NCI-H510A (cell line): ENCODE data around the gene TSPAN18.

Experiments
- DNase-seq: peaks from one replicate; lab custom pipeline; 2025; lab: John Stamatoyannopoulos, UW

Gene TSPAN18

GRCh38 chr11:44916331-44916730 lies 189.6 kb downstream of the TSPAN18 start:
- DNase-seq: no peak

- no peak for DNase-seq
Observed at GRCh38 chr11:44916801-44917385, 190.1 kb downstream of the TSPAN18 start.

GRCh38 chr11:44917741-44918140 lies 191.0 kb downstream of the TSPAN18 start:
- no peak for DNase-seq

- no peak for DNase-seq
Observed at GRCh38 chr11:44920451-44920850, 193.7 kb downstream of the TSPAN18 start.

DNA sequence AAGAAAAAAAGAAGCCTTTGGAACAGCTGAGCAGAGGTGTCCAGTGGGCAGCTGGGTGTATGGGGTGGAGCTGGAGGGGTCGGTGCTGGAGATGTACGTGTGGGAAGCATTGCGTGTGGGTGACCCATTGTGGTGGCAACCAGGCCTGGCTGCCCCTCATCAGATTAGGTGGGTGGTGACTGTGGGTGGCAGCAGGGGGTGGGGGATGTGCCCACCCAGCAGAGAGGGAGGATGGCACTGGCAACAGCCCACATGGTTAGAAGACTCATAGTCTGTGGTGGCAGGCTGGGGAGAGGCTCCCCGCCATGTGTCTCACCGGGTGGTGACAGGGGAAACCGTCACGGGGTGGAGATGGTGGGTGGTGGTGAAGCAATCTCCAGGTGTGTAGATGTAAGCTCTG lies 196.4 kb downstream of the TSPAN18 start:
- no peak for DNase-seq

DNA sequence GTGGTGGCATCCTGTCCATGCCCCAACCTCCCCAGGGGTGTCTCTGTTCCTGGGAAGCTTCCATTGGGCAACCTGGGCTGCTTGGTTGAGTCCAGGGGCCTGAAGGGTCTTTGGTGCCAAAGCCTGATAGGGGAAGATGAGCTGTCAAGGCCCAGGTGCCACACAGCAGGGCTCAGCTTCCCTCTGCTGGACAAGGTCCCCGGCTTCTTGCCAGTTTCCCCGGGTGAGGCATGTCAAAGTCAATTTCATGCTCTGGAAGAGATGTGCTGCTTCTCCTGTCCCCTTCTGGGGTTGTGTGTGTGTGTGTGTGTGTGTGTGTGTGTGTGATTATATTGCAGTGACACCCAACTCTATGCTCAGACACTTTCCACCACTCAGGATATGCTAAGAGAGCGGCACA lies 197.0 kb downstream of the TSPAN18 start:
- no peak for DNase-seq

DNA sequence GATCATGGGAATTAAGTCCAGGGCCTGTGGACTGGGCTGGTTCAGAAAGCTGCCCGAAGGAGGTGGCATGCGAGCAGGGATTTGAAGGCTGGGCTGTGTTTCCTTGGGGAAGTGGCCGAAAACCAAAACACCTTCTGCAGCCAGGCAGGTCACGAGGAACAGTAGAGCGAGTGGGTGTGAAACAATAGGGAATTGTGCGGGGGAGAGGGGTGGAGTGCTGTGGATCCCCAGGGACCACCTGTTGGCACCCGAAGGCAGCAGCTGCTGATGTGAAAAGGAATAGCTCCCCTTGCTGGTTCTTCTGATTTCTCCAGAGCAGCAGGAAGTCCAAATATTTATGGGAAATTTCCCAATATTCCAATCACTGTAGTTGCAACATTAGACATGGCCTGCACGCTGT lies 199.3 kb downstream of the TSPAN18 start:
- no peak for DNase-seq

DNA sequence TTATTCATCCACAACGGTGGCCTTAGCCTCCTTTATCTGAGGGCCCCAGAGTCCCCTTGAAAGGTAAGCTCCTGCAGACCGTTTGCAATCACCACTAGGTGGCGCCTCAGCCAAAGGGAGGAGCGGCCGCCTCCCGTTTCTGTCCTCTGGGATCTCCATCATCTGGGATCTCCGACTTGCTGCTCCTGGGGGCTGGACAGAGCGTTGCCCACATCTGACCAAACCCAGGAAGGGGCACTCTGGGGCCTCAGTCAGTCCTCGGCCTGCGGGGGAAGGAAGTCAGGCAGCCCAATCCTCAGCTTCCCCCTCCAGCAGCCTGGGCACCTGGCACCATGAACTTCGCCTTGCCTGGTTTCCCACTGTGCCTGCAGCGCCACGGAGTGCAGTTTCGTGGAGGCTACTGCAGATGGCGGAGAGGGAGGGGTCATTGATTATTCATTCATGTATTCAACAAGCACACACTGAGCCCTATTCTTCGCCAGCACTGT lies 200.5 kb downstream of the TSPAN18 start:
- DNase-seq: no peak

DNA sequence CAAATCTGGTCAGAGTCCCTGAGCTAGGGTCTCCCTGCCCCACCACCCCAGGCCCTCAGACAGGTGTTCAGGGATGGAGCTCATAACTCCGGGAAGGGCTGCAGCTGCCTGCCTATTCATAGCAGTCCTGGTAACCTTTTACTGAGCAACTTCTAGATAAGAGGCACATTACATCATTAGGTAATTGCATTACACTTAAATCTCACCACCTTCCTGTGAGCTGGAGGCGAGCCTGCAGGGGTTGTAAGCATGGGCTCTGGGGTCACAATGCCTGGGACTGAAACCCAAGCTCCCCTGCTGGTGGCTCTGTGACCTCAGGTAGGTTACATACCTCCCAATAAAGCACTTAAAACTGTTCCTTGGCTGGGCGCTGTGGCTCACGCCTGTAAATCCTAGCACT lies 201.4 kb downstream of the TSPAN18 start:
- DNase-seq: no peak

GRCh38 chr11:44928816-44929215 lies 202.1 kb downstream of the TSPAN18 start:
- no peak for DNase-seq

- DNase-seq: no peak
Observed at GRCh38 chr11:44930588-44931302, 204.0 kb downstream of the TSPAN18 start.

- no peak for DNase-seq
Observed at GRCh38 chr11:44931466-44931865, 204.7 kb downstream of the TSPAN18 start.

GRCh38 chr11:44934110-44934509 lies 207.3 kb downstream of the TSPAN18 start:
- DNase-seq: no peak

GRCh38 chr11:44934735-44935250 lies 208.0 kb downstream of the TSPAN18 start:
- no peak for DNase-seq

GRCh38 chr11:44936525-44936924 lies 209.8 kb downstream of the TSPAN18 start:
- no peak for DNase-seq

DNA sequence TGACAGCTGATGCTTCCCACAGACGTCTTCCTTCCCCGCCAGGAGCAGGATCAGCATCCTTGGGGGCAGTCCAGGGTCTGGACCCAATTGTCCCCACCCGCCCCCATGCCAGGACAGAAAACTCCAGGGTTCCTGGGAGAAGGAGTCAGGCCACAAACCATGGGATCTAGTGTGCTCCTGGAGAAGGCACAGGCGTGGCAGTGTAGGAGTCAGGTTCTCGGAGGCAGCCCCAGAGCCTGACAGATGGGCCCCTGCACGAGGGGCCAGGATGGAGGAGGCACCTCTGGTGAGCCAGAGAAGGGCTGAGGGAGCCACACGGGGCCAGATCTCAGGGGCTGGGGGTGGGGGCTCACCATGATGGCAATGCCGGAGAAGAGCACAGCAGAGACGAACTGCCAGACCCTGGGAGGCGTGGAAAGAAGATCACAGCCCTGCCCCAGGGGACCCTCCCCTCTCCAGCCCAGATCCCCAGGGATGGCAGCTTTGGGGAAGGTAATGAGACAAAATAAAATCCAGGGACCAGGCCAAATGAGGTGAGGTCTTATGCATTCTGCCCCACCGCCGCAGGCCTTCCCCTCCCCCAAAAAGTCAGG lies 210.3 kb downstream of the TSPAN18 start:
- DNase-seq: no peak

DNA sequence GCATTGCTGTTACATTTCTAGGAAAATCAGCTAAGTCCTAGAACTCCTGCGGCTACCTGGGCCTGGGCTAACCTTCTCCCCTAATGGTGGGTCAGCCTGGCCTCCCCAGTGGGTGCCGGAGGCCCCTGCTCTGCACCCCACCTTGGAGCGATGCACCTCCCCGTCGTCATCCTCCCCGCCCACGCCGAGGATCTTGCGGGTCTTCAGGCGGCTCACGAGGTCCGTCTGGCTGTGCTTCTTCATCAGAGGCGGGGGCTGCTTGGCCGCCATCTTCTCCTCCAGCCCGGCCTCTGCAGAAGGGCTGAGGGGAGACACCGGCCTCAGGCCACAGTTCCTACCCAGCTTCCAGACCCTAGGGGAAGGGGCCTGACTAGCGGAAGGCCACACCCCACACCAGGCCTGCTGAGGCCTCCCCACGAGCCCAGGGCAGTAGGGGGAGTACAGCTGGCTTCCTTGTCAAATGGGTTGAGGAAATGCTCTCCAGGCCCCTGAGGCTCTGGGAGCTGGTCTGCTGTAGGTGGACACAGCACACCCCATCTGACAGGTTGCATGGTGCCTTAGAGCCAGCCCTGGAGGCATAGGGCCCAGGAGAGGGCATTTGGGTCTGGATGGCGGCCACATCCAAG lies 211.4 kb downstream of the TSPAN18 start:
- DNase-seq: no peak

- no peak for DNase-seq
Observed at GRCh38 chr11:44939673-44940395, 213.1 kb downstream of the TSPAN18 start.

DNA sequence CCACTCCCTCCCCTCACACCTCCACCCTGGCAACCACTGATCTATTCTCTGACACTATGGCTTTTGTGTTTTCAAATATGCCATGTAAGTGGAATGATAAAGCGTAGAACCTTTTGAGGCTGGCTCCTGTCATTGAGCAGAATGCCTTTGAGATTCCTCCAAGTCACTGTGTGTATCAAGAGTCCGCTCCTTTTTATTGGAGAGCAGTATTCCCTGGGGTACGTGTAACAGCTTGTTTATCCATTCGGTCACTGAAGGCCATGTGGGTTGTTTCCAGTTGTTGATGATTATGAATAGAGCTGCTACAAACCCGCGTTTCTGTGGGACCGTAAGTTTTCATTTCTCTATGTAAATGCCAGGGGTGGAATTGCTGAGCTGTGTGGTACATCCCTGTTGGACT lies 213.6 kb downstream of the TSPAN18 start:
- no peak for DNase-seq

GRCh38 chr11:44940835-44941234 lies 214.1 kb downstream of the TSPAN18 start:
- no peak for DNase-seq

GRCh38 chr11:44941259-44942021 lies 214.7 kb downstream of the TSPAN18 start:
- DNase-seq: no peak
